ENCODE measurements around the gene FSTL1.

DNA sequence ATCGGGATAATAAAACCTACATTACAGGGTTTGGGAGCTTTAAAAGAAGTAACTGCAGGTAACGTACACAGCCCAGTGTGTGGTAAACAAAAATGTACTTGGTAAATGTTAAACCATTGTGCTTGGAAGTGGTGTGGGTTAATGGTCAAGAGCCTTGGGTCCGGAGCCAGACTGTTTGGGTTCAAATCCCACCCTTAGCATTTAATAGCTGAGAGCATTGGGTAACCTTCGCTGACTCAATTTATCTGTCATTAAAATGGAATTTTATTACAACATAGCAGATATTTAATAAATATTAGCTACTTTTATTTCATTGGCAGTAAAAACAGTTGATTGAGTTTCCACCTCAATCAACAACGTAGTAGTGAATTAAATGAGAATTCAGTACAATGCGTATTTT, 1.5 kb downstream of the FSTL1 start:
- no peak for TF ChIP-seq ZNF138 (tag by site-specific recombination; IDR thresholded peaks at IDR 0.05; ENCODE audit: borderline replicate concordance)
- TF ChIP-seq, protein P1, sequence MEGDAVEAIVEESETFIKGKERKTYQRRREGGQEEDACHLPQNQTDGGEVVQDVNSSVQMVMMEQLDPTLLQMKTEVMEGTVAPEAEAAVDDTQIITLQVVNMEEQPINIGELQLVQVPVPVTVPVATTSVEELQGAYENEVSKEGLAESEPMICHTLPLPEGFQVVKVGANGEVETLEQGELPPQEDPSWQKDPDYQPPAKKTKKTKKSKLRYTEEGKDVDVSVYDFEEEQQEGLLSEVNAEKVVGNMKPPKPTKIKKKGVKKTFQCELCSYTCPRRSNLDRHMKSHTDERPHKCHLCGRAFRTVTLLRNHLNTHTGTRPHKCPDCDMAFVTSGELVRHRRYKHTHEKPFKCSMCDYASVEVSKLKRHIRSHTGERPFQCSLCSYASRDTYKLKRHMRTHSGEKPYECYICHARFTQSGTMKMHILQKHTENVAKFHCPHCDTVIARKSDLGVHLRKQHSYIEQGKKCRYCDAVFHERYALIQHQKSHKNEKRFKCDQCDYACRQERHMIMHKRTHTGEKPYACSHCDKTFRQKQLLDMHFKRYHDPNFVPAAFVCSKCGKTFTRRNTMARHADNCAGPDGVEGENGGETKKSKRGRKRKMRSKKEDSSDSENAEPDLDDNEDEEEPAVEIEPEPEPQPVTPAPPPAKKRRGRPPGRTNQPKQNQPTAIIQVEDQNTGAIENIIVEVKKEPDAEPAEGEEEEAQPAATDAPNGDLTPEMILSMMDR (tag by site-specific recombination; IDR thresholded peaks at IDR 0.05) = no peak
- TF ChIP-seq KLF1 (tag by site-specific recombination; IDR thresholded peaks at IDR 0.05) = no peak
- no peak for TF ChIP-seq ZNF629 (tag by site-specific recombination; IDR thresholded peaks at IDR 0.05)
- TF ChIP-seq ZNF133 (tag by site-specific recombination; IDR thresholded peaks at IDR 0.05) = no peak
- TF ChIP-seq ZNF24 (tag by site-specific recombination; IDR thresholded peaks at IDR 0.05) = no peak
- TF ChIP-seq, protein P2, sequence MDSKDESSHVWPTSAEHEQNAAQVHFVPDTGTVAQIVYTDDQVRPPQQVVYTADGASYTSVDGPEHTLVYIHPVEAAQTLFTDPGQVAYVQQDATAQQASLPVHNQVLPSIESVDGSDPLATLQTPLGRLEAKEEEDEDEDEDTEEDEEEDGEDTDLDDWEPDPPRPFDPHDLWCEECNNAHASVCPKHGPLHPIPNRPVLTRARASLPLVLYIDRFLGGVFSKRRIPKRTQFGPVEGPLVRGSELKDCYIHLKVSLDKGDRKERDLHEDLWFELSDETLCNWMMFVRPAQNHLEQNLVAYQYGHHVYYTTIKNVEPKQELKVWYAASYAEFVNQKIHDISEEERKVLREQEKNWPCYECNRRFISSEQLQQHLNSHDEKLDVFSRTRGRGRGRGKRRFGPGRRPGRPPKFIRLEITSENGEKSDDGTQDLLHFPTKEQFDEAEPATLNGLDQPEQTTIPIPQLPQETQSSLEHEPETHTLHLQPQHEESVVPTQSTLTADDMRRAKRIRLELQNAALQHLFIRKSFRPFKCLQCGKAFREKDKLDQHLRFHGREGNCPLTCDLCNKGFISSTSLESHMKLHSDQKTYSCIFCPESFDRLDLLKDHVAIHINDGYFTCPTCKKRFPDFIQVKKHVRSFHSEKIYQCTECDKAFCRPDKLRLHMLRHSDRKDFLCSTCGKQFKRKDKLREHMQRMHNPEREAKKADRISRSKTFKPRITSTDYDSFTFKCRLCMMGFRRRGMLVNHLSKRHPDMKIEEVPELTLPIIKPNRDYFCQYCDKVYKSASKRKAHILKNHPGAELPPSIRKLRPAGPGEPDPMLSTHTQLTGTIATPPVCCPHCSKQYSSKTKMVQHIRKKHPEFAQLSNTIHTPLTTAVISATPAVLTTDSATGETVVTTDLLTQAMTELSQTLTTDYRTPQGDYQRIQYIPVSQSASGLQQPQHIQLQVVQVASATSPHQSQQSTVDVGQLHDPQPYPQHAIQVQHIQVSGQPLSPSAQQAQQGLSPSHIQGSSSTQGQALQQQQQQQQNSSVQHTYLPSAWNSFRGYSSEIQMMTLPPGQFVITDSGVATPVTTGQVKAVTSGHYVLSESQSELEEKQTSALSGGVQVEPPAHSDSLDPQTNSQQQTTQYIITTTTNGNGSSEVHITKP (tag by site-specific recombination; IDR thresholded peaks at IDR 0.05) = no peak
- TF ChIP-seq, protein P3, sequence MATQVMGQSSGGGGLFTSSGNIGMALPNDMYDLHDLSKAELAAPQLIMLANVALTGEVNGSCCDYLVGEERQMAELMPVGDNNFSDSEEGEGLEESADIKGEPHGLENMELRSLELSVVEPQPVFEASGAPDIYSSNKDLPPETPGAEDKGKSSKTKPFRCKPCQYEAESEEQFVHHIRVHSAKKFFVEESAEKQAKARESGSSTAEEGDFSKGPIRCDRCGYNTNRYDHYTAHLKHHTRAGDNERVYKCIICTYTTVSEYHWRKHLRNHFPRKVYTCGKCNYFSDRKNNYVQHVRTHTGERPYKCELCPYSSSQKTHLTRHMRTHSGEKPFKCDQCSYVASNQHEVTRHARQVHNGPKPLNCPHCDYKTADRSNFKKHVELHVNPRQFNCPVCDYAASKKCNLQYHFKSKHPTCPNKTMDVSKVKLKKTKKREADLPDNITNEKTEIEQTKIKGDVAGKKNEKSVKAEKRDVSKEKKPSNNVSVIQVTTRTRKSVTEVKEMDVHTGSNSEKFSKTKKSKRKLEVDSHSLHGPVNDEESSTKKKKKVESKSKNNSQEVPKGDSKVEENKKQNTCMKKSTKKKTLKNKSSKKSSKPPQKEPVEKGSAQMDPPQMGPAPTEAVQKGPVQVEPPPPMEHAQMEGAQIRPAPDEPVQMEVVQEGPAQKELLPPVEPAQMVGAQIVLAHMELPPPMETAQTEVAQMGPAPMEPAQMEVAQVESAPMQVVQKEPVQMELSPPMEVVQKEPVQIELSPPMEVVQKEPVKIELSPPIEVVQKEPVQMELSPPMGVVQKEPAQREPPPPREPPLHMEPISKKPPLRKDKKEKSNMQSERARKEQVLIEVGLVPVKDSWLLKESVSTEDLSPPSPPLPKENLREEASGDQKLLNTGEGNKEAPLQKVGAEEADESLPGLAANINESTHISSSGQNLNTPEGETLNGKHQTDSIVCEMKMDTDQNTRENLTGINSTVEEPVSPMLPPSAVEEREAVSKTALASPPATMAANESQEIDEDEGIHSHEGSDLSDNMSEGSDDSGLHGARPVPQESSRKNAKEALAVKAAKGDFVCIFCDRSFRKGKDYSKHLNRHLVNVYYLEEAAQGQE (tag by site-specific recombination; IDR thresholded peaks at IDR 0.05) = no peak
- no peak for TF ChIP-seq ZNF670 (tag by site-specific recombination; IDR thresholded peaks at IDR 0.05; ENCODE audit: low read depth)
- TF ChIP-seq KLF8 (tag by site-specific recombination; IDR thresholded peaks at IDR 0.05) = no peak
- no peak for TF ChIP-seq MYNN (tag by site-specific recombination; IDR thresholded peaks at IDR 0.05; ENCODE audit: borderline replicate concordance)
- TF ChIP-seq BCL11A (tag by site-specific recombination; IDR thresholded peaks at IDR 0.05; ENCODE audit: low read depth) = no peak
- TF ChIP-seq ZNF521 (tag by site-specific recombination; IDR thresholded peaks at IDR 0.05) = no peak
- no peak for TF ChIP-seq ZNF341 (tag by site-specific recombination; IDR thresholded peaks at IDR 0.05; ENCODE audit: low read depth)
